ENCODE data around the gene IGFL2. TPM values are rescaled to one million over a fixed set of nuclear protein-coding genes. Genes with fewer than 3 reads are reported as not detected.
"Not testable (repeated sequence)": the region's sequence is repeated elsewhere in the genome, so short reads cannot be mapped to it uniquely, and the experiment has no call there.

Gene IGFL2
- total and polyA plus RNA-seq, 9 of the 15 experiments (the other 6 are each of a cell fraction or from before 2014, with no cell fraction given) = 0.42 to 1.7 (median 0.75) TPM; not detected in 2

GRCh38 chr19:46102333-46102732, 45.7 kb upstream of the IGFL2 start:
- H3K4me1 ChIP-seq (replicated peaks in 1 of 2; ENCODE audit: control insufficient read depth in 2 of 2, insufficient read depth in 2 of 2, low read length in 2 of 2); intact Hi-C loops (cut with micrococcal nuclease); CTCF ChIA-PET (ENCODE audit: low intra/inter-chr PET ratio); H3K79me2 ChIP-seq (ENCODE audit: control insufficient read depth, insufficient read depth, low read length); BruUV-seq (replicated peaks); H3K36me3 ChIP-seq (ENCODE audit: control insufficient read depth, insufficient read depth, low read length); H3K9me3 ChIP-seq (replicated peaks; ENCODE audit: control insufficient read depth, insufficient read depth, low read depth, low read length); H3K27ac ChIP-seq (ENCODE audit: extremely low read depth, low read depth, low read length); H3K27me3 ChIP-seq (ENCODE audit: control insufficient read depth in 2 of 2, insufficient read depth in 2 of 2, low read length in 2 of 2); H3K9ac ChIP-seq (ENCODE audit: insufficient read depth in 1 of 2, low read depth in 2 of 2, low read length in 2 of 2); in situ Hi-C loops (cut with MboI); ATAC-seq; H2AFZ ChIP-seq (ENCODE audit: low read depth, low read length); FAIRE-seq; H3K4me3 ChIP-seq; DNase-seq (ENCODE audit: extremely low read depth in 1 of 4, low spot score in 3 of 4); H3K9me1 ChIP-seq (ENCODE audit: control insufficient read depth, insufficient read depth, low read length); H4K20me1 ChIP-seq (replicated peaks; ENCODE audit: control insufficient read depth, insufficient read depth, low read length); H3K4me2 ChIP-seq (ENCODE audit: insufficient read depth, low read length): not testable (repeated sequence)
- TF ChIP-seq ZNF57 (CRISPR knock-in tag; IDR thresholded peaks at IDR 0.05) = peak; percentile 94
- WGBS (ENCODE audit: insufficient coverage, low coverage, missing lambda C conversion rate) = 4% methylated on average over 7 of the region's 7 CpGs
- POLR2A ChIA-PET = interaction anchor here (0.6 to 0.7 kb wide), 2 partner anchors 25 to 303 kb away, joined by 3 to 4 read pairs; no protein-coding TSS in a partner anchor

DNA sequence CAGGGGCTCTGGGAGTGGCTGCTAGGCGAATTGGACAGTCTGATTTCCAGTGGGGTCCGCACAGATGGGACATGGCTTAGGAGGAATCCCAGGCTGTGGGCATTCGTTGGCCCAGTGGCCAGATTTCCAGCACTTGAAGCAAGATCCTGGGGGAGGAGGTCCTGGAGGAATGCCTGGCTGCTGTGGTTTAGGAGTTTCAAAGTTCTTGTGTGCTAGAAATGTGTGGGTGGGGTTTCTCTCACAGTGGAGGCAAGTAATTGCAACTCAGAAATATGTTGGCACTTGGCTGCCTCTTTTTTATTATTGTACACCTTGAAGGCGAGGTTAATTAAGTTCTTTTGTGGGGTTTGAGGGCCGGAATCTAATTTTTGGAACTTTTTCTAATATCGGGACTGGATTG, 40.7 kb upstream of the IGFL2 start:
- FAIRE-seq = no peak
- in situ Hi-C loops (cut with MboI) (no loop called here), intact Hi-C loops (cut with micrococcal nuclease) (no loop called here)

More for the DNA sequence above, 40.7 kb upstream of the IGFL2 start:
- Histone ChIP-seq H3K27ac (ENCODE audit: extremely low read depth, low read depth, low read length) (no peak overlapping the region), H3K79me2 (ENCODE audit: control insufficient read depth, insufficient read depth, low read length) (no peaks in the 10 kb centered on the region), H3K9ac (ENCODE audit: insufficient read depth in 1 of 2, low read depth in 2 of 2, low read length in 2 of 2) (no peak overlapping the region), H2AFZ (ENCODE audit: low read depth, low read length) (no peak overlapping the region), H4K20me1 (replicated peaks; ENCODE audit: control insufficient read depth, insufficient read depth, low read length) (no peaks in the 10 kb centered on the region), H3K27me3 (ENCODE audit: control insufficient read depth in 2 of 2, insufficient read depth in 2 of 2, low read length in 2 of 2) (no peaks in the 10 kb centered on the region), H3K36me3 (ENCODE audit: control insufficient read depth, insufficient read depth, low read length) (no peaks in the 10 kb centered on the region), H3K4me2 (ENCODE audit: insufficient read depth, low read length) (no peak overlapping the region), H3K4me3 (no peak overlapping the region), H3K9me3 (replicated peaks; ENCODE audit: control insufficient read depth, insufficient read depth, low read depth, low read length) (no peaks in the 10 kb centered on the region), H3K4me1 (replicated peaks in 1 of 2; ENCODE audit: control insufficient read depth in 2 of 2, insufficient read depth in 2 of 2, low read length in 2 of 2) (no peaks in the 10 kb centered on the region), H3K9me1 (ENCODE audit: control insufficient read depth, insufficient read depth, low read length) (no peaks in the 10 kb centered on the region)
- CTCF ChIA-PET (ENCODE audit: low intra/inter-chr PET ratio) = no interaction called here
- DNase-seq (ENCODE audit: extremely low read depth in 1 of 4, low spot score in 3 of 4) (no peak), ATAC-seq (no peak)
- WGBS (ENCODE audit: insufficient coverage, low coverage, missing lambda C conversion rate) = 0% methylated on average over 6 of the region's 6 CpGs
- BruUV-seq (replicated peaks) = no TSS peak
- POLR2A ChIA-PET = interaction anchor here (0.6 kb wide), 1 partner anchor 1023 kb away, joined by 3 read pairs; no protein-coding TSS in a partner anchor
- TF ChIP-seq ZNF217 (CRISPR knock-in tag; IDR thresholded peaks at IDR 0.05) = no peak
- no peak for TF ChIP-seq ZNF23 (CRISPR knock-in tag; IDR thresholded peaks at IDR 0.05)
- TF ChIP-seq ZNF785 (CRISPR knock-in tag; IDR thresholded peaks at IDR 0.05) = no peak
- TF ChIP-seq, protein P1, sequence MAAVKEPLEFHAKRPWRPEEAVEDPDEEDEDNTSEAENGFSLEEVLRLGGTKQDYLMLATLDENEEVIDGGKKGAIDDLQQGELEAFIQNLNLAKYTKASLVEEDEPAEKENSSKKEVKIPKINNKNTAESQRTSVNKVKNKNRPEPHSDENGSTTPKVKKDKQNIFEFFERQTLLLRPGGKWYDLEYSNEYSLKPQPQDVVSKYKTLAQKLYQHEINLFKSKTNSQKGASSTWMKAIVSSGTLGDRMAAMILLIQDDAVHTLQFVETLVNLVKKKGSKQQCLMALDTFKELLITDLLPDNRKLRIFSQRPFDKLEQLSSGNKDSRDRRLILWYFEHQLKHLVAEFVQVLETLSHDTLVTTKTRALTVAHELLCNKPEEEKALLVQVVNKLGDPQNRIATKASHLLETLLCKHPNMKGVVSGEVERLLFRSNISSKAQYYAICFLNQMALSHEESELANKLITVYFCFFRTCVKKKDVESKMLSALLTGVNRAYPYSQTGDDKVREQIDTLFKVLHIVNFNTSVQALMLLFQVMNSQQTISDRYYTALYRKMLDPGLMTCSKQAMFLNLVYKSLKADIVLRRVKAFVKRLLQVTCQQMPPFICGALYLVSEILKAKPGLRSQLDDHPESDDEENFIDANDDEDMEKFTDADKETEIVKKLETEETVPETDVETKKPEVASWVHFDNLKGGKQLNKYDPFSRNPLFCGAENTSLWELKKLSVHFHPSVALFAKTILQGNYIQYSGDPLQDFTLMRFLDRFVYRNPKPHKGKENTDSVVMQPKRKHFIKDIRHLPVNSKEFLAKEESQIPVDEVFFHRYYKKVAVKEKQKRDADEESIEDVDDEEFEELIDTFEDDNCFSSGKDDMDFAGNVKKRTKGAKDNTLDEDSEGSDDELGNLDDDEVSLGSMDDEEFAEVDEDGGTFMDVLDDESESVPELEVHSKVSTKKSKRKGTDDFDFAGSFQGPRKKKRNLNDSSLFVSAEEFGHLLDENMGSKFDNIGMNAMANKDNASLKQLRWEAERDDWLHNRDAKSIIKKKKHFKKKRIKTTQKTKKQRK (IDR thresholded peaks at IDR 0.05; ENCODE audit: borderline replicate concordance, low read depth, low read length) = no peak

Data from K562 (cell line).